NCI-H510A (cell line): ENCODE results near the gene FDX2.
"Not testable (repeated sequence)": the region's sequence is repeated elsewhere in the genome, so short reads cannot be mapped to it uniquely, and the experiment has no call there.

Experiments
- DNase-seq: peaks from one replicate; lab custom pipeline; 2025; lab: John Stamatoyannopoulos, UW

The FDX2 gene

GRCh38 chr19:10315335-10316214 lies at the start of gene FDX2:
FDX2 (minus strand) TSS chr19:10316015; CDS start chr19:10315996, 19 bp downstream.
- DNase-seq: peak; percentile 89

- no peak for DNase-seq
These were observed 49.7 kb upstream of the FDX2 start for GRCh38 chr19:10365518-10365917.

GRCh38 chr19:10364644-10365043 lies 48.8 kb upstream of the FDX2 start:
- no peak for DNase-seq

- DNase-seq: no peak
These were observed 48.0 kb upstream of the FDX2 start for GRCh38 chr19:10363789-10364281.

- no peak for DNase-seq
These were observed 46.4 kb upstream of the FDX2 start for GRCh38 chr19:10362259-10362658.

GRCh38 chr19:10361569-10362011 lies 45.8 kb upstream of the FDX2 start:
- DNase-seq: no peak

GRCh38 chr19:10356431-10356830 lies 40.6 kb upstream of the FDX2 start:
- DNase-seq: no peak

GRCh38 chr19:10353793-10354391 lies 38.1 kb upstream of the FDX2 start:
- peak; percentile 21 for DNase-seq

GRCh38 chr19:10352764-10353671 lies 37.2 kb upstream of the FDX2 start:
- DNase-seq: no peak

- DNase-seq: no peak
These were observed 30.7 kb upstream of the FDX2 start for GRCh38 chr19:10346509-10346908.

GRCh38 chr19:10344780-10345179 lies 29.0 kb upstream of the FDX2 start:
- no peak for DNase-seq

- no peak for DNase-seq
These were observed 27.7 kb upstream of the FDX2 start for GRCh38 chr19:10343495-10343894.

- no peak for DNase-seq
These were observed 24.2 kb upstream of the FDX2 start for GRCh38 chr19:10339977-10340376.

GRCh38 chr19:10339380-10339960 lies 23.7 kb upstream of the FDX2 start, which contains the start of gene ICAM3:
ICAM3 (minus strand) TSS chr19:10339624; CDS start chr19:10339614, 10 bp downstream.
- no peak for DNase-seq

- no peak for DNase-seq
These were observed 23.1 kb upstream of the FDX2 start for GRCh38 chr19:10338940-10339339.

- not testable (repeated sequence) for DNase-seq
These were observed 20.9 kb upstream of the FDX2 start for GRCh38 chr19:10336725-10337124.

- no peak for DNase-seq
These were observed 19.7 kb upstream of the FDX2 start for GRCh38 chr19:10335352-10335985.

- peak; percentile 67 for DNase-seq
These were observed 19.0 kb upstream of the FDX2 start for GRCh38 chr19:10334588-10335351.

GRCh38 chr19:10333758-10334587 lies 18.2 kb upstream of the FDX2 start:
- no peak for DNase-seq
